Liver (tissue), 9 donors: ENCODE results near the gene CMC1. TPM values are rescaled to one million over a fixed set of nuclear protein-coding genes. Genes with fewer than 3 reads are reported as not detected.

Source experiments
- DNase-seq: peaks from one replicate; pipeline ENCODE4 v3.0.0-alpha.2; 2017; ENCODE audit warnings: low spot score
- H3K27ac ChIP-seq, 2 donors: one replicate each; pipeline ENCODE4 v1.7.0; 2013; ENCODE audit warnings: inconsistent platforms in 2 of 2, low read length in 2 of 2, control low read depth in 1 of 2, low read depth in 1 of 2, mild to moderate bottlenecking in 1 of 2
- H3K27me3 ChIP-seq, 4 donors: one replicate each; pipeline versions ENCODE4 v1.6.1 to v1.7.0; 2013; ENCODE audit warnings: low read length in 3 of 4, inconsistent platforms in 1 of 4, mild to moderate bottlenecking in 1 of 4, moderate library complexity in 1 of 4; ENCODE audit not compliant: control insufficient read depth in 4 of 4, insufficient read depth in 4 of 4
- H3K36me3 ChIP-seq, 4 donors: one replicate each; pipeline versions ENCODE4 v1.6.1 to v1.7.0; 2013; ENCODE audit warnings: low read length in 3 of 4, mild to moderate bottlenecking in 3 of 4, low read depth in 1 of 4, moderate library complexity in 1 of 4; ENCODE audit not compliant: control insufficient read depth in 4 of 4, insufficient read depth in 3 of 4
- H3K4me1 ChIP-seq, 4 donors: one replicate each; pipeline versions ENCODE4 v1.6.1 to v1.7.0; 2013; ENCODE audit warnings: low read length in 3 of 4, mild to moderate bottlenecking in 3 of 4, moderate library complexity in 1 of 4; ENCODE audit not compliant: control insufficient read depth in 4 of 4, insufficient read depth in 4 of 4
- H3K4me3 ChIP-seq, 3 donors: one replicate each; pipeline versions ENCODE4 v1.6.1 to v1.7.0; 2013; ENCODE audit warnings: low read length in 3 of 3, control low read depth in 1 of 3, low read depth in 1 of 3, mild to moderate bottlenecking in 1 of 3
- H3K9ac ChIP-seq, 2 donors: one replicate each; pipeline ENCODE4 v1.7.0; 2013; ENCODE audit warnings: low read length in 2 of 2, mild to moderate bottlenecking in 2 of 2, moderate library complexity in 2 of 2, control low read depth in 1 of 2, low read depth in 1 of 2
- H3K9me3 ChIP-seq, 4 donors: one replicate each; pipeline versions ENCODE4 v1.6.1 to v1.7.0; 2013; ENCODE audit warnings: low read length in 3 of 4; ENCODE audit not compliant: control insufficient read depth in 4 of 4
- ATF3 ChIP-seq: IDR thresholded peaks from 2 replicates; pipeline ENCODE4 v1.6.1; 2016; ENCODE audit warnings: antibody characterized with exemption
- FOXA1 ChIP-seq: IDR thresholded peaks from 2 replicates; pipeline ENCODE4 v1.6.1; 2016; ENCODE audit warnings: antibody characterized with exemption
- FOXA2 ChIP-seq: IDR thresholded peaks from 2 replicates; pipeline ENCODE4 v1.6.1; 2016; ENCODE audit warnings: antibody characterized with exemption
- HNF4A ChIP-seq, 2 donors: conservative IDR thresholded peaks; 2 replicates each; pipeline ENCODE4 v1.6.1; 2016; ENCODE audit warnings: antibody characterized with exemption in 2 of 2, mild to moderate bottlenecking in 2 of 2
- HNF4G ChIP-seq: IDR thresholded peaks from 2 replicates; pipeline ENCODE4 v1.6.1; 2016; ENCODE audit warnings: antibody characterized with exemption
- NR2F2 ChIP-seq: IDR thresholded peaks from 2 replicates; pipeline ENCODE4 v1.6.1; 2016; ENCODE audit warnings: antibody characterized with exemption
- RXRA ChIP-seq, 2 donors: IDR thresholded peaks; 2 replicates each; pipeline ENCODE4 v1.6.1; 2017 to 2018; ENCODE audit warnings: antibody characterized with exemption in 2 of 2, mild to moderate bottlenecking in 1 of 2
- YY1 ChIP-seq: IDR thresholded peaks from 2 replicates; pipeline ENCODE4 v1.6.1; 2016; ENCODE audit warnings: antibody characterized with exemption, mild to moderate bottlenecking
- ZBTB33 ChIP-seq: IDR thresholded peaks from 2 replicates; pipeline ENCODE4 v1.6.1; 2016; ENCODE audit warnings: antibody characterized with exemption
- WGBS: extraction: QIAGEN DNeasy Blood & Tissue Kit; methylation state at CpG from one replicate; pipeline ENCODE4 v1.1.7; 2013; 5-methylcytosine and 5-hydroxymethylcytosine counted together
- polyA plus RNA-seq, 2 donors: library from polyadenylated mRNA; stranded (reverse) in 1 of 2; unstranded in 1 of 2; fragments of 200-250 nt in 1 of 2; fragments of >200 nt in 1 of 2; fragmentation: Nextera tagmentation in 1 of 2; extraction: Ambion mirVana in 1 of 2; gene quantifications; one replicate each; pipeline versions ENCODE4 v1.2.1 to v1.2.3, GENCODE V29; 2013 to 2015
- total RNA-seq, 2 donors: library from RNA; depleted of rRNA; stranded (reverse); fragments of >200 nt; gene quantifications; one replicate each; pipeline ENCODE4 v1.2.3, GENCODE V29; 2014
- TF ChIP-seq, protein P1 (sequence below): IDR thresholded peaks from 2 replicates; pipeline ENCODE4 v1.6.1; 2016; ENCODE audit warnings: antibody characterized with exemption, mild to moderate bottlenecking
- TF ChIP-seq, protein P2 (sequence below): IDR thresholded peaks from 2 replicates; pipeline ENCODE4 v1.6.1; 2016; ENCODE audit warnings: antibody characterized with exemption
- donor health status: healthy.
- donor health status: healthy.
- donor health status: healthy.
- donor health status: healthy.
- donor health status: healthy.

The CMC1 gene
- total and polyA plus RNA-seq, 4 donors, result 4.2 to 58.4 (median 15.6) TPM

- TF ChIP-seq, protein P1, sequence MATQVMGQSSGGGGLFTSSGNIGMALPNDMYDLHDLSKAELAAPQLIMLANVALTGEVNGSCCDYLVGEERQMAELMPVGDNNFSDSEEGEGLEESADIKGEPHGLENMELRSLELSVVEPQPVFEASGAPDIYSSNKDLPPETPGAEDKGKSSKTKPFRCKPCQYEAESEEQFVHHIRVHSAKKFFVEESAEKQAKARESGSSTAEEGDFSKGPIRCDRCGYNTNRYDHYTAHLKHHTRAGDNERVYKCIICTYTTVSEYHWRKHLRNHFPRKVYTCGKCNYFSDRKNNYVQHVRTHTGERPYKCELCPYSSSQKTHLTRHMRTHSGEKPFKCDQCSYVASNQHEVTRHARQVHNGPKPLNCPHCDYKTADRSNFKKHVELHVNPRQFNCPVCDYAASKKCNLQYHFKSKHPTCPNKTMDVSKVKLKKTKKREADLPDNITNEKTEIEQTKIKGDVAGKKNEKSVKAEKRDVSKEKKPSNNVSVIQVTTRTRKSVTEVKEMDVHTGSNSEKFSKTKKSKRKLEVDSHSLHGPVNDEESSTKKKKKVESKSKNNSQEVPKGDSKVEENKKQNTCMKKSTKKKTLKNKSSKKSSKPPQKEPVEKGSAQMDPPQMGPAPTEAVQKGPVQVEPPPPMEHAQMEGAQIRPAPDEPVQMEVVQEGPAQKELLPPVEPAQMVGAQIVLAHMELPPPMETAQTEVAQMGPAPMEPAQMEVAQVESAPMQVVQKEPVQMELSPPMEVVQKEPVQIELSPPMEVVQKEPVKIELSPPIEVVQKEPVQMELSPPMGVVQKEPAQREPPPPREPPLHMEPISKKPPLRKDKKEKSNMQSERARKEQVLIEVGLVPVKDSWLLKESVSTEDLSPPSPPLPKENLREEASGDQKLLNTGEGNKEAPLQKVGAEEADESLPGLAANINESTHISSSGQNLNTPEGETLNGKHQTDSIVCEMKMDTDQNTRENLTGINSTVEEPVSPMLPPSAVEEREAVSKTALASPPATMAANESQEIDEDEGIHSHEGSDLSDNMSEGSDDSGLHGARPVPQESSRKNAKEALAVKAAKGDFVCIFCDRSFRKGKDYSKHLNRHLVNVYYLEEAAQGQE, result peak; percentile 10
- TF ChIP-seq HNF4G, result no peak
- Histone ChIP-seq H3K9me3 (no peaks in the 10 kb centered on the region), H3K4me3 (no peak overlapping the region), H3K9ac (no peak overlapping the region), H3K27me3 (no peaks in the 10 kb centered on the region), H3K27ac (no peak overlapping the region), H3K4me1 (peaks cover 0 to 5% (median 1%) of the 10 kb centered on the region in 4 donors), H3K36me3 (no peaks in the 10 kb centered on the region)
- WGBS, result 78% methylated on average over 2 of the region's 2 CpGs
- DNase-seq, result no peak
These were observed 45.6 kb downstream of the CMC1 start for GRCh38 chr3:28287046-28287445.

DNA sequence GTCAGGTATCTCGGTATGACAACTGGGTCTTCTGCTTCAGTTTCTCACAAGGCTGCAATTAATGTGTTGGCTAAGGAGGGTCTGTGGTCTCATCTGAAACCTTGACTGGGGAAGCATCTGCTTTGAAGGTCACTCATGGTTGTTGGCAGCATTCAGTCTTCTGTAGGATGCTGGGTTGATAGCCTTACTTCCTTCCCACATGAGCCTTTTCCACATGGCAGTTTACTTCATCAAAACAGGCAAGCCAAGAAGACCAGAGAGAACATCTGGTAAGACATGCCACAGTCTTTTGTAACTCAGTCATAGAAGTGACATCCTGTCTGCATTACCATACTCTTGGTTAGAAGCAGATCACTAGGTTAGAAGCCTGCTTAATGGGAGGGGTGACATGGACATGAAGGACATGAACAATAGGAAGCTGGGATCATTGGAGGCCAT is 49.5 kb downstream of the CMC1 start:
- no peak for DNase-seq

More for the DNA sequence above, 49.5 kb downstream of the CMC1 start:
- H3K4me1 ChIP-seq, result peaks cover 0 to 5% (median 1%) of the 10 kb centered on the region in 4 donors
- H3K36me3 ChIP-seq, result no peaks in the 10 kb centered on the region
- 97% methylated on average over 1 of the region's 1 CpG for WGBS
- H3K27ac ChIP-seq, result no peak overlapping the region
- H3K27me3 ChIP-seq, result no peaks in the 10 kb centered on the region
- no peak overlapping the region for H3K4me3 ChIP-seq
- H3K9me3 ChIP-seq, result no peaks in the 10 kb centered on the region
- TF ChIP-seq FOXA1 (no peak), YY1 (no peak), ATF3 (no peak), NR2F2 (no peak), HNF4A (conservative IDR thresholded peaks at IDR 0.05) (no peak), HNF4G (no peak), RXRA (IDR thresholded peaks at IDR 0.05) (no peak), ZBTB33 (no peak), FOXA2 (no peak)
- TF ChIP-seq, protein P2, sequence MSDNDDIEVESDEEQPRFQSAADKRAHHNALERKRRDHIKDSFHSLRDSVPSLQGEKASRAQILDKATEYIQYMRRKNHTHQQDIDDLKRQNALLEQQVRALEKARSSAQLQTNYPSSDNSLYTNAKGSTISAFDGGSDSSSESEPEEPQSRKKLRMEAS, result no peak
- TF ChIP-seq, protein P1, result no peak
- H3K9ac ChIP-seq, result no peak overlapping the region
